ENCODE results near the gene PCYT2. TPM values are rescaled to one million over a fixed set of nuclear protein-coding genes. Genes with fewer than 3 reads are reported as not detected.

Gene PCYT2
- total and polyA plus RNA-seq, 7 experiments from 2014 or later: 17.5 to 43.6 (median 27.0) TPM

DNA sequence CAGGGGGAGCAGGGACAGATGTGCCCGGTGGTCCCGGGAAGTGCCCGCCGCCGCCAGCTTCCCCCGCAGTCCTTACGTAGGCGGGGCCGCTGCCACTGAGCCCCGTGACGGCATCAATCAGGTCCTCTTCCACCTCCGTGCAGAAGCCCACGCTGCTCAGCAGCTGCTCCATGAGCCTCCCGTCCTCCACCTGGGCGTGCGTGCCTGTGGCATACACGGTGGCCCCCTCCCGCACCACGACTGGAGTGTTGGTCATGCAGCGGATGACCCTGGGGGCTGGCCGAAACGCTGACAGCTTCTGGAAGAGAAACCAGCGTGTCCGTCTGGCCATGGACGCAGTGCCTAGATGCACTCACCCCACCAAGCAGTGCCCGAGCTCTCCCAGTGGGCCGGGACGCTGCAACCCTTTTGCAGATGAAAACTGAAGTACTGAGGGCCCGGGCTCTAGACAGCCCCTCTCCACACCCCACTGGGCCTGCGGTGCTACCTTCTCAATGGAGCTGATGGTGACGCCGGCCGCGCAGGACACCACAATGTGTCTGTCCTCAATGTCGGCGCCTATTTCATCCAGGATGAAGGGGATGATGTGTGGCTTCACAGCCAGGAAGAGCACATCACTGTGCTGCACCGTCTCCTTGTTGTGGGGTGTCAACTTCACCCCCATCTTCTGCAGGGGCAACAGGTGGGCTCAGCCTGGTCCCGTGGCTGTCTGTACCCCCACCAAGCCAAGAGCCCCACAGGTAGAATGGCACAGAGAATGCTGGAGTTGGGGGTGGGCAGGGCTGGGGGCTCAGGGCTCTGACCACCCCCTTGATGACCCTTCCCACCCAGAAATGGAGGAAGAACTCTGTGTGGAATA, 23.9 kb upstream of the PCYT2 start:
- no peaks in the 10 kb centered on the region for H3K27me3 ChIP-seq (ENCODE audit: control insufficient read depth in 2 of 2, insufficient read depth in 2 of 2, low read length in 2 of 2)
- ATAC-seq (no peak), DNase-seq (no peak)
- ChIA-PET POLR2A (no interaction called here), CTCF (interaction anchor here (0.7 kb wide), 1 partner anchor 824 kb away, joined by 3 read pairs; no protein-coding TSS in a partner anchor)
- peaks cover 0 to 3% of the 10 kb centered on the region in 2 donors for H3K4me1 ChIP-seq (ENCODE audit: control insufficient read depth in 2 of 2, insufficient read depth in 2 of 2, low read length in 2 of 2)
- H3K4me3 ChIP-seq (ENCODE audit: low read length): no peak overlapping the region
- no peaks in the 10 kb centered on the region for H3K9me3 ChIP-seq (ENCODE audit: control insufficient read depth in 2 of 3, low read length in 3 of 3)
- H3K36me3 ChIP-seq (ENCODE audit: control insufficient read depth in 2 of 3, insufficient read depth in 3 of 3, low read length in 3 of 3): no peaks in the 10 kb centered on the region
- H3K27ac ChIP-seq (ENCODE audit: low read depth, low read length): no peak overlapping the region
- no peaks in the 10 kb centered on the region for H3K9me3 Mint-ChIP-seq
- H3K4me1 Mint-ChIP-seq: peaks cover 0 to 13% (median 9%) of the 10 kb centered on the region in 7 donors
- no peak overlapping the region for H3K27ac Mint-ChIP-seq
- peaks cover 0 to 12% (median 0%) of the 10 kb centered on the region in 5 donors for H3K27me3 Mint-ChIP-seq
- no peaks in the 10 kb centered on the region for H3K36me3 Mint-ChIP-seq
- peak overlapping the region in 4 of 10 donors; percentile 45 to 71 (median 58) for H3K4me3 Mint-ChIP-seq
- intact Hi-C loops (cut with micrococcal nuclease): no loop called here

DNA sequence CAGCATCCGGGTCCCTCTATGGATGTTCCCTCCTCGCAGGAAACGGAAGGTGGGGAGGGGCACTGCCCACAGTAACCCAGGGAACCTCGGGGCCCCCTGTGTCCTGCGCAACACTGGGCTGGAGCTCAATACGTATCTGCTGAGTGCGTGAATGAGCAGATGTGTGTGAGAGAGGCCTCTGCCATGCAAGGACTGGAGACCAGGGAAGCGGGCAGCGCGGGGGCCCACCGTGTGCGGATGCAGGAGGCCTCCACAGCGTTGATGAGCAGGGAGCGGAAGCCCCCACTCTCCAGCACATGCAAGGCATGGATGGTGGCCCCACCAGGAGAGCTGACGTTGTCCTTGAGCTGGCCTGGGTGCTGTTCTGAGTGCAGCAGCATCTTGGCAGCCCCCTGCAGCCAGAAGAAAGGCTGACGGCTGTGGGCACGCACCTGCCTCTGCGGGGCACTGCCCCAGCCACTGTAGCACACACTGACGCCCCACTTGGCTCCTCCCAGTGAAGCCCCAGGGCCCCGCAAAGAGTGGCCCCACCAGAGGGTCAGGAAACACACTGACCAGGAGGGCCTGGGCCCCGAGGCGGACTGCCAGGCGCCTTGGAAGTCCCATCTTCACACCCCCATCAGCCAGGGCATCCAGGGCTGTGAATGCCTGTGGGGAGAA, 23.0 kb upstream of the PCYT2 start:
- CTCF ChIA-PET: no interaction called here

GRCh38 chr17:81933178-81933699, 22.0 kb upstream of the PCYT2 start:
- Mint-ChIP-seq H3K36me3 (no peaks in the 10 kb centered on the region), H3K27me3 (peaks cover 0 to 18% (median 0%) of the 10 kb centered on the region in 5 donors), H3K4me1 (peaks cover 0 to 13% (median 9%) of the 10 kb centered on the region in 7 donors), H3K4me3 (peak overlapping the region in 1 of 10 donors; percentile 51), H3K27ac (peak overlapping the region in 1 of 9 donors; percentile 25), H3K9me3 (no peaks in the 10 kb centered on the region)
- no peak for DNase-seq
- intact Hi-C loops (cut with micrococcal nuclease): no loop called here
- ChIA-PET POLR2A (interaction anchor here (0.7 kb wide), 1 partner anchor 104 kb away, joined by 3 read pairs; the partner anchor contains the start of gene DCXR), CTCF (no interaction called here)
- Histone ChIP-seq H3K27ac (ENCODE audit: low read depth, low read length) (no peak overlapping the region), H3K4me3 (ENCODE audit: low read length) (no peak overlapping the region), H3K27me3 (ENCODE audit: control insufficient read depth in 2 of 2, insufficient read depth in 2 of 2, low read length in 2 of 2) (peaks cover 0 to 13% of the 10 kb centered on the region in 2 donors), H3K9me3 (ENCODE audit: control insufficient read depth in 2 of 3, low read length in 3 of 3) (no peaks in the 10 kb centered on the region), H3K36me3 (ENCODE audit: control insufficient read depth in 2 of 3, insufficient read depth in 3 of 3, low read length in 3 of 3) (no peaks in the 10 kb centered on the region), H3K4me1 (ENCODE audit: control insufficient read depth in 2 of 2, insufficient read depth in 2 of 2, low read length in 2 of 2) (peaks cover 5 to 6% of the 10 kb centered on the region in 2 donors)
- no peak for ATAC-seq

More for the DNA sequence above, 23.0 kb upstream of the PCYT2 start:
- ATAC-seq (no peak), DNase-seq (no peak)
- no peaks in the 10 kb centered on the region for H3K9me3 ChIP-seq (ENCODE audit: control insufficient read depth in 2 of 3, low read length in 3 of 3)
- intact Hi-C loops (cut with micrococcal nuclease): no loop called here
- H3K27me3 Mint-ChIP-seq: peaks cover 0 to 14% (median 0%) of the 10 kb centered on the region in 5 donors
- no peaks in the 10 kb centered on the region for H3K36me3 ChIP-seq (ENCODE audit: control insufficient read depth in 2 of 3, insufficient read depth in 3 of 3, low read length in 3 of 3)
- H3K9me3 Mint-ChIP-seq: no peaks in the 10 kb centered on the region
- POLR2A ChIA-PET: no interaction called here
- peaks cover 0 to 4% of the 10 kb centered on the region in 2 donors for H3K27me3 ChIP-seq (ENCODE audit: control insufficient read depth in 2 of 2, insufficient read depth in 2 of 2, low read length in 2 of 2)
- peaks cover 0 to 3% of the 10 kb centered on the region in 2 donors for H3K4me1 ChIP-seq (ENCODE audit: control insufficient read depth in 2 of 2, insufficient read depth in 2 of 2, low read length in 2 of 2)
- H3K4me3 Mint-ChIP-seq: no peak overlapping the region
- H3K36me3 Mint-ChIP-seq: no peaks in the 10 kb centered on the region
- peaks cover 0 to 13% (median 9%) of the 10 kb centered on the region in 7 donors for H3K4me1 Mint-ChIP-seq
- H3K4me3 ChIP-seq (ENCODE audit: low read length): no peak overlapping the region
- no peak overlapping the region for H3K27ac ChIP-seq (ENCODE audit: low read depth, low read length)
- H3K27ac Mint-ChIP-seq: peak overlapping the region in 1 of 9 donors; percentile 18

- CTCF ChIA-PET: no interaction called here
- H3K27ac ChIP-seq (ENCODE audit: low read depth, low read length): no peak overlapping the region
- H3K36me3 Mint-ChIP-seq: no peaks in the 10 kb centered on the region
- peaks cover 8 to 9% of the 10 kb centered on the region in 2 donors for H3K4me1 ChIP-seq (ENCODE audit: control insufficient read depth in 2 of 2, insufficient read depth in 2 of 2, low read length in 2 of 2)
- no peaks in the 10 kb centered on the region for H3K9me3 Mint-ChIP-seq
- ATAC-seq: no peak
- H3K36me3 ChIP-seq (ENCODE audit: control insufficient read depth in 2 of 3, insufficient read depth in 3 of 3, low read length in 3 of 3): no peaks in the 10 kb centered on the region
- no peak overlapping the region for H3K27ac Mint-ChIP-seq
- intact Hi-C loops (cut with micrococcal nuclease): no loop called here
- peaks cover 0 to 18% (median 0%) of the 10 kb centered on the region in 5 donors for H3K27me3 Mint-ChIP-seq
- H3K9me3 ChIP-seq (ENCODE audit: control insufficient read depth in 2 of 3, low read length in 3 of 3): no peaks in the 10 kb centered on the region
- H3K4me1 Mint-ChIP-seq: peaks cover 0 to 11% (median 4%) of the 10 kb centered on the region in 7 donors
- no peak overlapping the region for H3K4me3 Mint-ChIP-seq
- DNase-seq: no peak
- peaks cover 0 to 13% of the 10 kb centered on the region in 2 donors for H3K27me3 ChIP-seq (ENCODE audit: control insufficient read depth in 2 of 2, insufficient read depth in 2 of 2, low read length in 2 of 2)
- H3K4me3 ChIP-seq (ENCODE audit: low read length): no peak overlapping the region
- POLR2A ChIA-PET: interaction anchor here (0.7 kb wide), 1 partner anchor 105 kb away, joined by 3 read pairs; the partner anchor contains the start of gene DCXR
Measured at GRCh38 chr17:81932333-81932983, 21.3 kb upstream of the PCYT2 start.

- DNase-seq (no peak), ATAC-seq (no peak)
- Mint-ChIP-seq H3K27me3 (peaks cover 0 to 18% (median 0%) of the 10 kb centered on the region in 5 donors), H3K27ac (no peak overlapping the region), H3K4me1 (peaks cover 0 to 11% (median 3%) of the 10 kb centered on the region in 7 donors), H3K4me3 (peak overlapping the region in 1 of 10 donors; percentile 29), H3K9me3 (no peaks in the 10 kb centered on the region), H3K36me3 (no peaks in the 10 kb centered on the region)
- Histone ChIP-seq H3K36me3 (ENCODE audit: control insufficient read depth in 2 of 3, insufficient read depth in 3 of 3, low read length in 3 of 3) (no peaks in the 10 kb centered on the region), H3K27ac (ENCODE audit: low read depth, low read length) (no peak overlapping the region), H3K4me3 (ENCODE audit: low read length) (no peak overlapping the region), H3K9me3 (ENCODE audit: control insufficient read depth in 2 of 3, low read length in 3 of 3) (no peaks in the 10 kb centered on the region), H3K4me1 (ENCODE audit: control insufficient read depth in 2 of 2, insufficient read depth in 2 of 2, low read length in 2 of 2) (peaks cover 8 to 9% of the 10 kb centered on the region in 2 donors), H3K27me3 (ENCODE audit: control insufficient read depth in 2 of 2, insufficient read depth in 2 of 2, low read length in 2 of 2) (peaks cover 0 to 13% of the 10 kb centered on the region in 2 donors)
- ChIA-PET POLR2A (no interaction called here), CTCF (no interaction called here)
- intact Hi-C loops (cut with micrococcal nuclease): no loop called here
Measured at GRCh38 chr17:81931557-81932332, 20.5 kb upstream of the PCYT2 start.

GRCh38 chr17:81931189-81931556, 20.0 kb upstream of the PCYT2 start:
- peaks cover 0 to 18% (median 0%) of the 10 kb centered on the region in 5 donors for H3K27me3 Mint-ChIP-seq
- H3K4me3 Mint-ChIP-seq: peak overlapping the region in 1 of 10 donors; percentile 29
- POLR2A ChIA-PET: interaction anchor here (0.6 to 1.5 kb wide), 3 partner anchors 17 to 527 kb away, joined by 3 to 4 read pairs (median 3); no protein-coding TSS in a partner anchor
- H3K36me3 Mint-ChIP-seq: no peaks in the 10 kb centered on the region
- peaks cover 10 to 14% of the 10 kb centered on the region in 2 donors for H3K4me1 ChIP-seq (ENCODE audit: control insufficient read depth in 2 of 2, insufficient read depth in 2 of 2, low read length in 2 of 2)
- no peaks in the 10 kb centered on the region for H3K9me3 ChIP-seq (ENCODE audit: control insufficient read depth in 2 of 3, low read length in 3 of 3)
- intact Hi-C loops (cut with micrococcal nuclease): no loop called here
- no peaks in the 10 kb centered on the region for H3K9me3 Mint-ChIP-seq
- peaks cover 0 to 13% of the 10 kb centered on the region in 2 donors for H3K27me3 ChIP-seq (ENCODE audit: control insufficient read depth in 2 of 2, insufficient read depth in 2 of 2, low read length in 2 of 2)
- H3K4me1 Mint-ChIP-seq: peaks cover 5 to 14% (median 8%) of the 10 kb centered on the region in 7 donors
- peak overlapping the region in 1 of 9 donors; percentile 38 for H3K27ac Mint-ChIP-seq
- H3K36me3 ChIP-seq (ENCODE audit: control insufficient read depth in 2 of 3, insufficient read depth in 3 of 3, low read length in 3 of 3): no peaks in the 10 kb centered on the region
- CTCF ChIA-PET: no interaction called here
- no peak overlapping the region for H3K27ac ChIP-seq (ENCODE audit: low read depth, low read length)
- H3K4me3 ChIP-seq (ENCODE audit: low read length): no peak overlapping the region
- DNase-seq (no peak), ATAC-seq (no peak)
